ENCODE measurements around the gene REX1BD. TPM values are rescaled to one million over a fixed set of nuclear protein-coding genes. Genes with fewer than 3 reads are reported as not detected.
"Not testable (repeated sequence)": the region's sequence is repeated elsewhere in the genome, so short reads cannot be mapped to it uniquely, and the experiment has no call there.

REX1BD gene
- total RNA-seq, result 10 to 100 TPM; 61.2 to 65.1 TPM

DNA sequence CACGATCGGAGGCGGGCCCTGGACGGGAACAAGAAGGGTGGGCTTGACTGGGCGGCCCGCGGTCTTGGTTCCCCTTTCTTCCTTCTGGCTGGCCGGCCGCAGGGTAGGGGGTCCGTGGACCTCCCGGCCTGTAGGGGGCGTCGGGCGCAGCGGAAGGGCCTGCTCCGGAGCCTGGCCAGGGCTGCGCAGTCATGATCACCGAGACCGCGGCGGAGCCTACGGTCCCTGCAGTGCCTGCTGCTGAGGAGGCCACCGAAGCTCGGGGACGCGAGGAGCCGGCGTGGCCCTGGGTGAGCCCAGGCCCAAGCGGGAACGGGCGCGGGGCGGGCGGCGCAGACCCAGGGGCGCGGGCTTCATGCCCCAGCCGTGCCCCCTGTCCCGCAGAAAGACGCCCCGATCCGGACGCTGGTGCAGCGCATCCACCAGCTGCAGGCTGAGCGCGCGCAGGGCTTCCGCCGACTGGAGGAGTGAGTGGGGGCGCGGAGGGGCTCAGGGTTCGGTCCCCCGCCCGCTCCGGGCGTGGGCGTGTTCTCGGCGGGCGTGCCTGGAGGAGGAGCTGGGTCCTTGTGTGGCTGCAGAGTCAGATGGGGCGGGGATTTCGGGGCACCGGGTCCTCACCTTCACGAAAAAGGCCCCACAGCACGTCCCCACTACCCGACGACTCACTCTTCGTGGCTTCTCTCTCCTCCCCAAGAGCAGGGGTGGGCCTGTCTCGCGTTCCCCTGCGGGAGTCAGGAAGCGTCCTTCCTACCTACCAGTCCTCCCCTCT lies at the start of gene REX1BD:
REX1BD (plus strand) TSS at position 188 of the 769 bp plus-strand sequence; CDS start at position 192, 4 bp downstream.
- ChIA-PET CTCF (interaction anchor here (0.6 to 4.9 kb wide), 20 partner anchors 9 to 331 kb away, joined by 3 to 37 read pairs (median 4); partner anchors contain the start of genes COPE, DDX49, KXD1 and UBA52), POLR2A (interaction anchor here (0.8 to 4.0 kb wide), 15 partner anchors 11 to 340 kb away, joined by 3 to 51 read pairs (median 4); partner anchors contain the start of genes FKBP8, KXD1, UBA52 and UPF1)
- TF ChIP-seq, protein P1, sequence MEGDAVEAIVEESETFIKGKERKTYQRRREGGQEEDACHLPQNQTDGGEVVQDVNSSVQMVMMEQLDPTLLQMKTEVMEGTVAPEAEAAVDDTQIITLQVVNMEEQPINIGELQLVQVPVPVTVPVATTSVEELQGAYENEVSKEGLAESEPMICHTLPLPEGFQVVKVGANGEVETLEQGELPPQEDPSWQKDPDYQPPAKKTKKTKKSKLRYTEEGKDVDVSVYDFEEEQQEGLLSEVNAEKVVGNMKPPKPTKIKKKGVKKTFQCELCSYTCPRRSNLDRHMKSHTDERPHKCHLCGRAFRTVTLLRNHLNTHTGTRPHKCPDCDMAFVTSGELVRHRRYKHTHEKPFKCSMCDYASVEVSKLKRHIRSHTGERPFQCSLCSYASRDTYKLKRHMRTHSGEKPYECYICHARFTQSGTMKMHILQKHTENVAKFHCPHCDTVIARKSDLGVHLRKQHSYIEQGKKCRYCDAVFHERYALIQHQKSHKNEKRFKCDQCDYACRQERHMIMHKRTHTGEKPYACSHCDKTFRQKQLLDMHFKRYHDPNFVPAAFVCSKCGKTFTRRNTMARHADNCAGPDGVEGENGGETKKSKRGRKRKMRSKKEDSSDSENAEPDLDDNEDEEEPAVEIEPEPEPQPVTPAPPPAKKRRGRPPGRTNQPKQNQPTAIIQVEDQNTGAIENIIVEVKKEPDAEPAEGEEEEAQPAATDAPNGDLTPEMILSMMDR (IDR thresholded peaks at IDR 0.05), result peak; percentile 88
- ATAC-seq (peak; percentile 75), DNase-seq (peak; percentile 94)
- Mint-ChIP-seq H3K4me3 (peak within 1 kb of the TSS; percentile 82), H3K4me1 (ENCODE audit: low read depth) (peaks cover 32% of the 10 kb centered on the region), H3K27me3 (no peaks in the 10 kb centered on the region), H3K27ac (peak within 1 kb of the TSS; percentile 90), H3K36me3 (ENCODE audit: low read depth) (peaks cover 14% of the 10 kb centered on the region), H3K9me3 (no peaks in the 10 kb centered on the region)
- intact Hi-C loops (cut with micrococcal nuclease), result no loop called here

DNA sequence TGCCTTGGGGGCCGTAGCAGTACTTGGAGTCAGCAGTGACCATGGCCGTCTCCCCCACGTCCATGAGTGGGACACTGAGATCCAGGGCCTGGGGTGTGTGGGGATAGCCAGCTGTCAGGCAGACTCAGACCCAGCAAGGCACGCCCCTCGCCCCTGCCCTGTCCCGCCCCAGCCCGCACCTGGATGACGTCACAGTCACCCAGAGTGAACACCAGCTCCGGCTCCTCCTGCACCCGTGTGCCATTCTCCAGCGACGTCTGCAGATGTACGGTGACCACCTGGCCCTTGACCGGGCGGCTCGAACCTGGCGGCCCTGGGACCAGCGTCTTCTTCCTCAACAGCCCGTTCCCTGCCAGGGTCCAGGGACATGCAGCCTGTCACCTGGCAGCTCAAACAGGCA lies 49.2 kb upstream of the REX1BD start:
- H3K27me3 Mint-ChIP-seq, result no peaks in the 10 kb centered on the region
- ATAC-seq, result no peak
- H3K36me3 Mint-ChIP-seq (ENCODE audit: low read depth), result peaks cover 44% of the 10 kb centered on the region
- ChIA-PET CTCF (interaction anchor here (1.6 kb wide), 1 partner anchor 20 kb away, joined by 4 read pairs; no protein-coding TSS in a partner anchor), POLR2A (interaction anchor here (1.2 kb wide), 1 partner anchor 33 kb away, joined by 4 read pairs; the partner anchor contains the start of gene UBA52)
- H3K4me1 Mint-ChIP-seq (ENCODE audit: low read depth), result peaks cover 16% of the 10 kb centered on the region
- no peak overlapping the region for H3K27ac Mint-ChIP-seq
- intact Hi-C loops (cut with micrococcal nuclease), result no loop called here
- no peak for DNase-seq
- H3K9me3 Mint-ChIP-seq, result no peaks in the 10 kb centered on the region
- TF ChIP-seq, protein P1 (IDR thresholded peaks at IDR 0.05), result no peak
- no peak overlapping the region for H3K4me3 Mint-ChIP-seq

DNA sequence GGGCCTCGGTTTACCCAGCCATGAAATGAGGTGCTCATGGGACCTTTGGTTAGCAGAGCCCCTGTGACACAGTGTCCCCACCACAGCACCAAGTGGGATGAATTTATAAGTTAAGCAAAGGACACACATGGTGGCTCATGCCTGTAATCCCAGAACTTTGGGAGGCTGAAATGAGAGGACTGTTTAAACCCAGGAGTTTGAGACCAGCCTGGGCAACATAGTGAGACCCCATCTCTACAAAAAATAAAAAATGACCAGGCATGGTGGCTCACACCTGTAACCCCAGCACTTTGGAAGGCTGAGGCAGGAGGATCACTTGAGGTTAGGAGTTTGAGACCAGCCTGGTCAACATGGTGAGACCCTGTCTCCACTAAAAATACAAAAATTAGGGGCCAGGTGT lies 48.4 kb upstream of the REX1BD start:
- DNase-seq; H3K27ac Mint-ChIP-seq; ATAC-seq; H3K4me3 Mint-ChIP-seq; H3K27me3 Mint-ChIP-seq; H3K9me3 Mint-ChIP-seq; CTCF ChIA-PET; intact Hi-C loops (cut with micrococcal nuclease): not testable (repeated sequence)
- Mint-ChIP-seq H3K4me1 (ENCODE audit: low read depth) (peaks cover 22% of the 10 kb centered on the region), H3K36me3 (ENCODE audit: low read depth) (peaks cover 42% of the 10 kb centered on the region)
- POLR2A ChIA-PET, result interaction anchor here (1.2 kb wide), 1 partner anchor 32 kb away, joined by 4 read pairs; the partner anchor contains the start of gene UBA52

DNA sequence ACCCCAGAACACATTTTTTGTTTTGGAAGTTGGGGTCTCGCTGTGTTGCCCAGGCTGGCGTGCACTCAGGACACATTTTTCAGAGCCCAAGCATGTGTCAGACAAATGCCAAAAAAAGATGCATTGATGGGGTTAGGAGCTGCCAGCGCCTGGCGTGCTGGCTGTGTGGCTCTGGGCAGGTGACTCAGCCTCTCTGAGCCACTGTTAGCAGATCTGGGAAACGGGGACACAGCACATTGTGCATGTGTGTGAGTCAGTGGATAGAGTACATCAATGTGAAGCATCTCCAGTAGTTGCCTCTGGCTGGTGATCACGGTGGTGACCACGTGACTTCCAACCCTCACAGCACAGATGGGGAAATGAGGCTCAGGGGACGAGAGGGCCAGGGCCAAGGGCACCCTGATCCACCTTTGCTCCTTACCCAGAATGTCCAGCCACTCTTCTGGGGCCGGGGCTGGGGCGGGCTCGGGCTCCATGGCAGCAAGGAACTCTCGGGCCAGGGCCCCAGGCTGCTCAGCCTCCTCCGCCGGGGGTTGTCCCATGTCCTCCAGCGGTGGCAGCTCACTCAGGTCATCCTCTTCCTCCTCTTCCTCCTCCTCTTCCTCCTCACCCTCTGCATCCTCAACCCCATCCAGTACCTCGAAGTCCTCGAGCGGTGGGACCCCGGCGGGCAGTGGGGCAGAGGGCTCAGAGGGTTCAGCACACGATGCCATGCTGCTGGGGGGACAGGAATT lies 47.2 kb upstream of the REX1BD start:
- H3K4me3 Mint-ChIP-seq, result peak overlapping the region; percentile 90
- peaks cover 22% of the 10 kb centered on the region for H3K4me1 Mint-ChIP-seq (ENCODE audit: low read depth)
- peak; percentile 19 for DNase-seq
- H3K27me3 Mint-ChIP-seq, result no peaks in the 10 kb centered on the region
- TF ChIP-seq, protein P1 (IDR thresholded peaks at IDR 0.05), result no peak
- peak overlapping the region; percentile 94 for H3K27ac Mint-ChIP-seq
- POLR2A ChIA-PET, result interaction anchor here (3.1 kb wide), 1 partner anchor 30 kb away, joined by 25 read pairs; the partner anchor contains the start of gene UBA52
- peaks cover 36% of the 10 kb centered on the region for H3K36me3 Mint-ChIP-seq (ENCODE audit: low read depth)
- intact Hi-C loops (cut with micrococcal nuclease), result no loop called here
- CTCF ChIA-PET, result interaction anchor here (1.2 to 1.7 kb wide), 2 partner anchors 18 to 153 kb away, joined by 3 to 4 read pairs; no protein-coding TSS in a partner anchor
- no peaks in the 10 kb centered on the region for H3K9me3 Mint-ChIP-seq
- no peak for ATAC-seq
